Measurements from ENCODE around the gene NAA38. TPM values are rescaled to one million over a fixed set of nuclear protein-coding genes. Genes with fewer than 3 reads are reported as not detected.
"Not testable (repeated sequence)": the region's sequence is repeated elsewhere in the genome, so short reads cannot be mapped to it uniquely, and the experiment has no call there.

NAA38 gene
- total RNA-seq, 4 donors from 2014 or later = 57.4 to 133 (median 96.6) TPM

GRCh38 chr17:7816926-7817642 lies 40.3 kb downstream of the NAA38 start:
- Histone ChIP-seq H3K36me3 (no peaks in the 10 kb centered on the region), H3K27me3 (no peaks in the 10 kb centered on the region), H3K27ac (no peak overlapping the region), H3K9me3 (no peaks in the 10 kb centered on the region), H3K4me1 (no peaks in the 10 kb centered on the region), H3K4me3 (no peak overlapping the region)
- in situ Hi-C loops (cut with MboI; ENCODE audit: low sequenced_read_pairs in 4 of 4) (loop anchor here in 1 of 4 donors (10.0 kb wide), 1 partner anchor 62 kb away; no protein-coding TSS in a partner anchor), intact Hi-C loops (cut with DNase I; ENCODE audit: low total_unique reads) (no loop called here)
- TF ChIP-seq POLR2A (IDR thresholded peaks at IDR 0.05) = no peak
- TF ChIP-seq CTCF (IDR thresholded peaks at IDR 0.05 in 4 of 5, conservative IDR thresholded peaks at IDR 0.05 in 1 of 5) = no peak
- DNase-seq (no peak), ATAC-seq (no peak)

GRCh38 chr17:7814969-7815368 lies 42.4 kb downstream of the NAA38 start:
- H3K9me3 ChIP-seq = no peaks in the 10 kb centered on the region
- no peaks in the 10 kb centered on the region for H3K27me3 ChIP-seq
- ATAC-seq = no peak
- no peak overlapping the region for H3K4me3 ChIP-seq
- H3K36me3 ChIP-seq = no peaks in the 10 kb centered on the region
- H3K27ac ChIP-seq = no peak overlapping the region
- intact Hi-C loops (cut with DNase I; ENCODE audit: low total_unique reads) (no loop called here), in situ Hi-C loops (cut with MboI; ENCODE audit: low sequenced_read_pairs in 4 of 4) (loop anchor here in 1 of 4 donors (10.0 kb wide), 1 partner anchor 60 kb away; no protein-coding TSS in a partner anchor)
- no peak for DNase-seq
- no peak for TF ChIP-seq CTCF (IDR thresholded peaks at IDR 0.05 in 4 of 5, conservative IDR thresholded peaks at IDR 0.05 in 1 of 5)
- TF ChIP-seq POLR2A (IDR thresholded peaks at IDR 0.05) = no peak
- H3K4me1 ChIP-seq = no peaks in the 10 kb centered on the region

- Histone ChIP-seq H3K4me3 (no peak overlapping the region), H3K27me3 (no peaks in the 10 kb centered on the region), H3K27ac (no peak overlapping the region), H3K4me1 (no peaks in the 10 kb centered on the region), H3K36me3 (no peaks in the 10 kb centered on the region), H3K9me3 (no peaks in the 10 kb centered on the region)
- intact Hi-C loops (cut with DNase I; ENCODE audit: low total_unique reads) = no loop called here
- no peak for TF ChIP-seq CTCF (IDR thresholded peaks at IDR 0.05 in 4 of 5, conservative IDR thresholded peaks at IDR 0.05 in 1 of 5)
- no peak for TF ChIP-seq POLR2A (IDR thresholded peaks at IDR 0.05)
- ATAC-seq (no peak), DNase-seq (no peak)
- in situ Hi-C loops (cut with MboI; ENCODE audit: low sequenced_read_pairs in 4 of 4) = loop anchor here in 1 of 4 donors (10.0 kb wide), 1 partner anchor 56 kb away; no protein-coding TSS in a partner anchor
Measured at GRCh38 chr17:7811251-7811650, 46.1 kb downstream of the NAA38 start.

GRCh38 chr17:7809791-7810343 lies 47.5 kb downstream of the NAA38 start:
- H3K27me3 ChIP-seq; H3K36me3 ChIP-seq; intact Hi-C loops (cut with DNase I; ENCODE audit: low total_unique reads); H3K4me3 ChIP-seq; H3K9me3 ChIP-seq; H3K4me1 ChIP-seq; H3K27ac ChIP-seq; DNase-seq; ATAC-seq: not testable (repeated sequence)
- in situ Hi-C loops (cut with MboI; ENCODE audit: low sequenced_read_pairs in 4 of 4) = loop anchor here in 1 of 4 donors (10.0 kb wide), 1 partner anchor 55 kb away; no protein-coding TSS in a partner anchor

- intact Hi-C loops (cut with DNase I; ENCODE audit: low total_unique reads) = no loop called here
- DNase-seq (no peak), ATAC-seq (no peak)
- Histone ChIP-seq H3K27ac (no peak overlapping the region), H3K9me3 (no peaks in the 10 kb centered on the region), H3K4me3 (no peak overlapping the region), H3K27me3 (no peaks in the 10 kb centered on the region), H3K36me3 (no peaks in the 10 kb centered on the region), H3K4me1 (no peaks in the 10 kb centered on the region)
- in situ Hi-C loops (cut with MboI; ENCODE audit: low sequenced_read_pairs in 4 of 4) = no loop called here
- no peak for TF ChIP-seq POLR2A (IDR thresholded peaks at IDR 0.05)
- TF ChIP-seq CTCF (IDR thresholded peaks at IDR 0.05 in 4 of 5, conservative IDR thresholded peaks at IDR 0.05 in 1 of 5) = no peak
Measured at GRCh38 chr17:7809086-7809790, 48.1 kb downstream of the NAA38 start.

Data from gastrocnemius medialis (tissue), 4 donors.